HL-60/S4 treated with retinoic acid at 250 ng/mL for 4 days and 3 days (cell line): ENCODE measurements around the gene AXL.
"Not testable (repeated sequence)": the region's sequence is repeated elsewhere in the genome, so short reads cannot be mapped to it uniquely, and the experiment has no call there.

Source experiments
- in situ Hi-C: fragments of 300-500 bp; cut with MboI; formaldehyde crosslinking; loops from 2 replicates; pipeline ENCODE4 v1.7.0; 2022; ENCODE audit warnings: low sequenced_read_pairs

AXL gene

DNA sequence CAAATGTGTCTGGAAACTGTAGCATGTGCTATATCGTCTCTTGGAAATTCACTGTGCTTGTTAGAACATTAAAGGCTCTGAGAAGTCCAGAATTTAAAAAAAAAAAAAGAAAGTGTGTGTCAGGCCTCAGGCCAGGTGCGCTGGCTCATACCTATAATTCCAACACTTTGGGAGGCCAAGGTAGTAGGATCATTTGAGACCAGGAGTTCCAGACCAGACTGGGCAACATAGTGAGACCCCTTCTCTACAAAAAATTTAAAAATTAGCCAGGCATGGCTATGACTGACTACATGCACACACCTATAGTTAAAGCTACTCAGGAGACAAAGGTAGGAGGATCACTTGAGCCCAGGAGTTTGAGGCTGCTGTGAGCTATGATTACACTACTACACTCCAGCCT lies 50.0 kb downstream of the AXL start:
- in situ Hi-C loops: no loop called here

DNA sequence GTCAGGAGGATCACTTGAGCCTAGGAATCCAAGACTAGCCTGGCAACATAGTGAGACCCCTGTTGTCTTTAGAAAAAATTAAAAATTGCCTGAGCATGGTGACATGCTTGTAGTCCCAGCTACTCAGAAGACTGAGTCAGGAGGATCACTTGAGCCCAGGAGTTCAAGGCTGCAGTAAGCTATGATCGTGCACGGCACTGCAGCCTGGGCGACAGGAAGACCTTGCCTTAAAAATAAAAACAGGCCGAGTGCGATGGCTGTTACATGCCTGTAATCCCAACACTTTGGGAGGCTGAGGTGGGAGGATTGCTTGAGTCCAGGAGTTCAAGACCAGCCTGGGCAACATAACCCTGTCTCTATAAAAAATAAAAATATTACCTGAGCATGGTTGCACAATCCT lies 50.5 kb downstream of the AXL start:
- in situ Hi-C loops: no loop called here

- in situ Hi-C loops: no loop called here
Observed at GRCh38 chr19:41273076-41273475, 54.1 kb downstream of the AXL start.

- in situ Hi-C loops: no loop called here
Observed at GRCh38 chr19:41274802-41275201, 55.8 kb downstream of the AXL start.

DNA sequence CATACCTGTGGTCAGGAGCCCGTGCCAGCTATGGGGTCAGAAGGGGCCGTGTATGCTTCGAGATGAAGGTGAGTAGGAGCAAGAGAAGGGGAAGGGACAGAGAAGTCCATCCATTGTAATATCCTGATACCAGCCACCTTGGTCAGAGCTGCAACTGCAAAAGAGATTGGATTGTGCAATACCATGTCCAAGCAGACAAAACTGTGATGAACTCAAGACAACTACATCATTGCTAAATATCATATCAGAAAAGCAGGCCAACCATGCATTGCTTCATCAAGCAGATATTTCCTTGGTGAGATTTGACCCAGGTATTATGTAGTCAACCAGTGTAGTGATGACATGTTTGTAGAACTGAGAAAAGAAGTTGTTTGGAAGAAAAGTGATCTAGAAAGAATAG lies 57.2 kb downstream of the AXL start:
- in situ Hi-C loops: no loop called here

GRCh38 chr19:41278478-41278877 lies 59.5 kb downstream of the AXL start:
- in situ Hi-C loops: no loop called here

- in situ Hi-C loops: no loop called here
Observed at GRCh38 chr19:41288673-41289530, 69.9 kb downstream of the AXL start.

GRCh38 chr19:41289814-41290213 lies 70.8 kb downstream of the AXL start:
- in situ Hi-C loops: not testable (repeated sequence)

DNA sequence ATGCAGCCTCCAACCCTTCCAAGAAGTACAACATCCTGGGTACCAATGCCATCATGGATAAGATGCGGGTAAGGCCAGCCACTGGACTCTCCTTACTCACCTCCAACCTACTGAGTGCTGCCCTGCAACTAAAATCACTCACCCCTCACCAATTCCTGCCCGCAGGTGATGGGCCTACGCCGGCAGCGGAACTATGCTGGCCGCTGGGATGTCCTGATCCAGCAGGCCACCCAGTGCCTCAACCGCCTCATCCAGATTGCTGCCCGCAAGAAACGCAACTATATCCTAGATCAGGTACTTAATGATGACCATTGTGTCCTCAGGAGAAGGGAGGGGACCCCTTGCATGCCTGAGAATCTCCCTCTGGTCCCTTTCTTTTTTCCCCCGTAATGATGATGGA lies 75.4 kb downstream of the AXL start:
- in situ Hi-C loops: no loop called here

DNA sequence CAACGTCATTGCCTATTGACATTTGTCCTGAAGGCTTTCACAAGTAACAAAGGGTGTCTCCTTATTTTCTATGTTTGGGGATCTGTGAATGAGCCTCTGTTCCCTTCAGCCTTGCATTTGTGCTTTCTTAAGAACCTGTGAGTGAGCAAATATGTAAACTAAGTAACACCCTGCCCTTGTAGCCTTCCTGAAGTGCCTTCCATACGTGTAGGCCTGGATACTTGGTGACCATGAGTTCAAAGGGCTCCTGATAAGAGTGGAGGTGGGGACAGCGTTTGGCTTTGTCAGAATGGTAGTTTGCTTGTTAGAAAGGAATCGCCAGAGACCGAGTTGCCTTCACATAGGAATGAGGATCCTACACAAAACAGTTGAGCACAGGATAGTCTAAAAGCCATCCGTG lies 76.5 kb downstream of the AXL start:
- in situ Hi-C loops: no loop called here

DNA sequence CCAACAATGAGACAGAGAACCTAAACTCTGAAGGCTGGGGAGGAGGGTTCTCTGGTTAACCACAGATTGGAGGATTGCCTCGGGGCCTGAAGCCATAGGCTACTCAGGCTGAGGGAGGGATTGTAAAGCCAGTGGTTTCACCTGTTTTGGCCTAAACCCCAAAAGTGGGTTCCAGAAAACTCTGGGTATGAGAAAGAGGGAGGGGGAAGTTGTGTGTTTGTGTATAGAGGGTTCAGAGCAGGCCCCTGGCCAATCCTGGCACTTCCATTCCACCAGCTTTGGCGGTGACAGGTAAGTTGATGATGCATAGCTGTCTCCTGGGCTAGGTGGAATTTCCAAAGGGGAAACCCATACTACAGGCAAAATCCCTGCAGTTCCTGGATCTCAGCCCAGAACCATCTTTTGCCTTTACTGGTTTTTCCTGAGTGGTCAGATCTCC lies 77.4 kb downstream of the AXL start:
- in situ Hi-C loops: no loop called here

DNA sequence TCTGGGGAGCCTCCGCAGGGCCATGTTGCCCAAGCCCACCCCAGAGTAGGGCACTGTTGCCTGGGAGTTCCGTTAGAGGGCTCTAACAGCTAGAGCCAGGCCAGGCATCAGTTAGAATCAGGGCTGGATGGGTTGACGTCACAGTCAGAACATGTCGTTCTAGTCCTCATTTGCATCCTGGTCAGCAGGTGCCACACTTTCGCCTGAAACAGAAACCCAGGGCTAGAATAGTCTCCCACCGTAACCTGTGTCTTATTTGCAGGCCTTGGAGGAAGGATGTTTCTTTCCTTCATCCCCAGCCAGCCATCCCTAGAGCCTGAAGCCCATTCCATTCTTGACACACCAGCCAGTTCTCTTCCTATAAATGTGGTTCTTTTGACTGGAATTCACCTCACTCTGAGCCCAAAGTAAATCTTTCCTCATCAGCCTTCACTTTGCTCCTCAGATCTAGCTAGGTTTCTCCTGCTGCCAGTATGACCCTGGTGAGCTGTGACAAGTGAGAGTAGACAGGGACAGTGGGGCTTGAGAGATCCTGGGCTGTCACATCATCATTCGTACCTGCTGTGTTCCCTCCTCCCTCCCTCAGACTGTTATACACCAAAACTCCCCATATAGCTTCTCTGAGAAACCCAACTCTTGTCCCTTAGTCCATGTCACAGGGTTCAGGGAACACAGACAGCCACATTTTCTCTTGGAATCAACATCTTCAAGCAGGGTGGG lies 78.8 kb downstream of the AXL start:
- in situ Hi-C loops: no loop called here

DNA sequence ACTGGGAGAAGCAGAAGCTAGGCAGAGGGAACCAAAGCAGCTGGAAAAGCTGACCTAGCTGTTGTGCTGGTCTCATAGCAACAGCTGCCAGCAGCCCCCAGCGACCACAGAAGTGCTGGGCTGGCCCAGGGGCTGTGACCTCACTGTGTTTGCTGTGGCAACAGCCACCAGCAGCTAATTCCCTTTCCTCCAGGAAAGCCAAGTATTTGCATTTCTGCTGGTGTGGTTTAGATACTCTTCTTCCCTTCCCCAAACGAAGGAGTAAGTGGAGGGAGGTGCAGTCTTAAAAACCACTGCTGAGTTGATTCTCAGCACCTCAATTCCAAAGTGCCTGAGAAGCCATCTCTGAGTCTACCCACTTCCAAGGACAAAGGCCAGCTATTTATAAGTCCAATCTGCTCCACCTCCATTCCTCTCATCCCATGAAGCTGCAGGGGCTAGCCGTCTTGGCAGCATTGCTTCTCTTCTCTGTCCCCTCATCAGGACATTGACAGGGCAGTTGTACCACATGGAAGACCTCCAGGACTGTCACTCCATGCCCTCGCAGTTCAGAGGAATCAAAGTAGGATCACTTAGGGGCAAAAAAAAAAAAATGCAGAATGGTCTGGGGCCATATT lies 79.4 kb downstream of the AXL start:
- in situ Hi-C loops: no loop called here

DNA sequence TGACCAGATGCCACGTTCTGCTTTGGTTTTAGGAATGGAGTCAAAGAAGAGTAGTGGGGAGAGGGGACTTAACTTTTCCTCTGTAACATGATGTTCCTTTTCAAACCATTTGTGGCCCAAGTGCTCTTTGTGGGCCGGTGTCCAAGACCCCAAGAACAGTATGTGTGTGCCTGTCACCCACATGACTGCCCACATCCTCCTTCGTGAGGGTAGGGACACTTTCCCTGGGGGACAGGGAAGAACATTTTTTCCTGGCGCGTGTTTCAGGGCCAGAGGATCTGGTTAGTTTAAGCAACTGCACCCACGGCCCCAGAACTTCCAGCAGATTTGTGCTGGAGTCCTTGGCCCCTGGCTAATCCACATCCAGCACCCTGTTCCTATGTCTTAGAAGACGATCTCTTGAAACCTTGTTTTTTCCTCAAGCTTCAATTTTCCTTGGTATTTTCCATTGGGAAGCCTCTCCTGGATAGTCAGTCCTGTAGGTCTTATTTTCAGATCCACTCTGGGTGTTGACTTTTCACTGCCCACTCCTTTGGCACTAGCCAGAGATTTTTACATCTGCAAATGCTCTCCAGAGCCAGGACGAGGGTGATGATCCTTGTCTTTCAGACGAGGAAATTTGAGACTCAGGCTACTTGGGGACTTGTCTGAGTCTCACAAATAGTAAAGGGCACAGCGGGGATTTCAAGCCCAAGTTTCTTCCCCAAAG lies 80.2 kb downstream of the AXL start:
- in situ Hi-C loops: no loop called here

DNA sequence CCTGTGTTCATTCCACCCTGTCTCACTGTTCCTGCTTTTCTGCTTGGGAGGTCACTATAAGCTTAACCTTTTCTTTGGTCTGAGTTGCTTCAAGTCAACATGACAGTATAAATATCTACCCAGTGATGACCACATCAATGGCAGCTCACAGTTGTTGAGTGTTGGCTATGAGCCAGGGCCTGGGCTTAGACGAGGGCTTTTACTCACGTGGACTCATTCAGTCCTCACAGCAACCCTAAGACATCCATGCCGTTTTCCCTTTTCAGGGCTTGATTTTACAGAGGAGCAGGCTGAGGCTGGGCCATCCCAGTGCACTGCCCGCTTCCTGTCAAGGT lies 80.7 kb downstream of the AXL start:
- in situ Hi-C loops: no loop called here

- in situ Hi-C loops: no loop called here
Observed at GRCh38 chr19:41300555-41300954, 81.5 kb downstream of the AXL start.

- in situ Hi-C loops: no loop called here
Observed at GRCh38 chr19:41302624-41303351, 83.8 kb downstream of the AXL start.

DNA sequence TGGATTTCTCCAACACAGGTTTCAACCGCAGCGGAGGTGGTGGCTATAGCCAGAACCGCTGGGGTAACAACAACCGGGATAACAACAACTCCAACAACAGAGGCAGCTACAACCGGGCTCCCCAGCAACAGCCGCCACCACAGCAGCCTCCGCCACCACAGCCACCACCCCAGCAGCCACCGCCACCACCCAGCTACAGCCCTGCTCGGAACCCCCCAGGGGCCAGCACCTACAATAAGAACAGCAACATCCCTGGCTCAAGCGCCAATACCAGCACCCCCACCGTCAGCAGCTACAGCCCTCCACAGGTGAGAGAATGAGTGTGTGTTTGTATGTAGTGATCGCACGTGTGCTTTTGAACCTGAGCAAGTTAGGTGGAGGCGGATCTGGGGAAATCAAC lies 84.9 kb downstream of the AXL start:
- in situ Hi-C loops: no loop called here

- in situ Hi-C loops: no loop called here
Observed at GRCh38 chr19:41304706-41305483, 85.9 kb downstream of the AXL start.
